Liver (tissue), 3 donors: ENCODE measurements around the gene SLC38A5.

Experiments
- ATF3 ChIP-seq: IDR thresholded peaks from 2 replicates; pipeline ENCODE4 v1.6.1; 2016; ENCODE audit warnings: antibody characterized with exemption
- CTCF ChIP-seq: fragments of 150-350 bp; IDR thresholded peaks from 2 replicates; pipeline ENCODE4 v1.5.1; 2017; ENCODE audit warnings: improper control_type of control experiment, low read depth, low read length; ENCODE audit not compliant: missing input control
- EGR1 ChIP-seq, 2 donors: IDR thresholded peaks; 2 replicates each; pipeline ENCODE4 v1.6.1; 2016 to 2018; ENCODE audit warnings: antibody characterized with exemption in 2 of 2, low read depth in 2 of 2
- JUND ChIP-seq, 2 donors: IDR thresholded peaks; 2 replicates each; pipeline ENCODE4 v1.6.1; 2016; ENCODE audit warnings: antibody characterized with exemption in 2 of 2
- MAX ChIP-seq: IDR thresholded peaks from 2 replicates; pipeline ENCODE4 v1.6.1; 2016; ENCODE audit warnings: antibody characterized with exemption
- REST ChIP-seq: IDR thresholded peaks from 2 replicates; pipeline ENCODE4 v1.6.1; 2016; ENCODE audit warnings: antibody characterized with exemption, mild to moderate bottlenecking
- SP1 ChIP-seq: IDR thresholded peaks from 2 replicates; pipeline ENCODE4 v1.6.1; 2018; ENCODE audit warnings: antibody characterized with exemption, mild to moderate bottlenecking
- TAF1 ChIP-seq: conservative IDR thresholded peaks from 2 replicates; pipeline ENCODE4 v1.6.1; 2016; ENCODE audit warnings: antibody characterized with exemption, mild to moderate bottlenecking
- ZBTB33 ChIP-seq: IDR thresholded peaks from 2 replicates; pipeline ENCODE4 v1.6.1; 2016; ENCODE audit warnings: antibody characterized with exemption
- donor health status: healthy.
- donor health status: healthy.

- TF ChIP-seq CTCF: no peak
- TF ChIP-seq REST: no peak
- TF ChIP-seq SP1: no peak
- no peak for TF ChIP-seq ZBTB33
- TF ChIP-seq EGR1 (IDR thresholded peaks at IDR 0.05; ENCODE audit: low read depth in 2 of 2): no peak
- TF ChIP-seq MAX: no peak
- no peak for TF ChIP-seq JUND (IDR thresholded peaks at IDR 0.05)
- TF ChIP-seq TAF1: no peak
- no peak for TF ChIP-seq ATF3
Measured at GRCh38 chrX:48516285-48516684, 46.2 kb upstream of the SLC38A5 start.
